Retinal pigment epithelial cell (primary cell): Measurements from ENCODE around the gene SP8.

Experiments
- DNase-seq: peaks from one replicate; pipeline ENCODE4 v3.0.0-alpha.2; 2010; ENCODE audit warnings: low read depth
- H3K4me3 ChIP-seq: 2 replicates; pipeline ENCODE4 v1.5.1; 2011; ENCODE audit warnings: mild to moderate bottlenecking, low read length, control low read depth, moderate library complexity
- CTCF ChIP-seq: conservative IDR thresholded peaks from 2 replicates; pipeline ENCODE4 v1.5.1; 2011; ENCODE audit warnings: low read depth, low read length, control low read depth, inconsistent platforms

SP8 gene

GRCh38 chr7:20754001-20754400 lies 32.7 kb downstream of the SP8 start:
- no peak for DNase-seq
- no peak overlapping the region for H3K4me3 ChIP-seq
- no peak for TF ChIP-seq CTCF

GRCh38 chr7:20749906-20750305 lies 36.8 kb downstream of the SP8 start:
- TF ChIP-seq CTCF, result no peak
- H3K4me3 ChIP-seq, result no peak overlapping the region
- no peak for DNase-seq

GRCh38 chr7:20748853-20749252 lies 37.8 kb downstream of the SP8 start:
- TF ChIP-seq CTCF, result no peak
- H3K4me3 ChIP-seq, result no peak overlapping the region
- no peak for DNase-seq

- H3K4me3 ChIP-seq, result no peak overlapping the region
- DNase-seq, result no peak
- TF ChIP-seq CTCF, result no peak
Measured at GRCh38 chr7:20747001-20747400, 39.7 kb downstream of the SP8 start.

- no peak for DNase-seq
- no peak for TF ChIP-seq CTCF
- no peak overlapping the region for H3K4me3 ChIP-seq
Measured at GRCh38 chr7:20745702-20746101, 41.0 kb downstream of the SP8 start.

GRCh38 chr7:20744954-20745446 lies 41.7 kb downstream of the SP8 start:
- peak; percentile 49 for TF ChIP-seq CTCF
- H3K4me3 ChIP-seq, result no peak overlapping the region
- DNase-seq, result peak; percentile 11

- no peak for DNase-seq
- TF ChIP-seq CTCF, result no peak
- H3K4me3 ChIP-seq, result no peak overlapping the region
Measured at GRCh38 chr7:20742913-20743312, 43.8 kb downstream of the SP8 start.
